Stimulated activated CD4-positive, alpha-beta T cell treated with anti-CD3 and anti-CD28 coated beads, TNF-alpha, amount 100 ng/mL, for 1 hour (primary cell): ENCODE measurements around the gene KRTAP10-2.

Source experiments
- DNase-seq, 3 donors: peaks; one replicate each; pipeline ENCODE4 v3.0.0-alpha.2; 2020; ENCODE audit warnings: low read depth in 3 of 3, low spot score in 1 of 3

The KRTAP10-2 gene

GRCh38 chr21:44515359-44516165 is 35.7 kb downstream of the KRTAP10-2 start:
- no peak for DNase-seq

GRCh38 chr21:44514746-44515358 is 36.5 kb downstream of the KRTAP10-2 start:
- DNase-seq = no peak

- no peak for DNase-seq
Observed at GRCh38 chr21:44514218-44514520, 37.1 kb downstream of the KRTAP10-2 start.

GRCh38 chr21:44513389-44514217 is 37.7 kb downstream of the KRTAP10-2 start:
- DNase-seq = no peak

GRCh38 chr21:44512496-44513388 is 38.6 kb downstream of the KRTAP10-2 start:
- no peak for DNase-seq

GRCh38 chr21:44511938-44512275 is 39.4 kb downstream of the KRTAP10-2 start:
- no peak for DNase-seq

GRCh38 chr21:44511219-44511937 is 39.9 kb downstream of the KRTAP10-2 start:
- no peak for DNase-seq

GRCh38 chr21:44510508-44511218 is 40.6 kb downstream of the KRTAP10-2 start:
- peak; percentile 42 to 73 (median 71) for DNase-seq

GRCh38 chr21:44510109-44510507 is 41.2 kb downstream of the KRTAP10-2 start:
- no peak for DNase-seq

GRCh38 chr21:44509539-44509938 is 41.8 kb downstream of the KRTAP10-2 start:
- DNase-seq = no peak

- no peak for DNase-seq
Observed at GRCh38 chr21:44508711-44509445, 42.4 kb downstream of the KRTAP10-2 start.

GRCh38 chr21:44508426-44508710 is 42.9 kb downstream of the KRTAP10-2 start:
- DNase-seq = no peak

GRCh38 chr21:44507673-44508425 is 43.5 kb downstream of the KRTAP10-2 start:
- no peak for DNase-seq

- no peak for DNase-seq
Observed at GRCh38 chr21:44506279-44507255, 44.7 kb downstream of the KRTAP10-2 start.

GRCh38 chr21:44505673-44506278 is 45.5 kb downstream of the KRTAP10-2 start:
- no peak for DNase-seq

GRCh38 chr21:44503901-44504399 is 47.4 kb downstream of the KRTAP10-2 start:
- DNase-seq = no peak
